ENCODE measurements around the gene MORC2.
A peak's percentile ranks its signal among the peaks of the same experiment; 100 is the strongest.

Gene MORC2

GRCh38 chr22:30921108-30921507, 47.5 kb downstream of the MORC2 start:
- no peak for DNase-seq (ENCODE audit: low read depth in 2 of 2)

GRCh38 chr22:30920407-30920806, 48.2 kb downstream of the MORC2 start:
- peak; percentile 7 to 18 for DNase-seq (ENCODE audit: low read depth in 2 of 2)

- no peak for DNase-seq (ENCODE audit: low read depth in 2 of 2)
Measured at GRCh38 chr22:30919973-30920372, 48.6 kb downstream of the MORC2 start.

GRCh38 chr22:30918761-30919160, 49.8 kb downstream of the MORC2 start:
- no peak for DNase-seq (ENCODE audit: low read depth in 2 of 2)

- DNase-seq (ENCODE audit: low read depth in 2 of 2): no peak
Measured at GRCh38 chr22:30910358-30910757, 58.2 kb downstream of the MORC2 start.

- no peak for DNase-seq (ENCODE audit: low read depth in 2 of 2)
Measured at GRCh38 chr22:30909306-30909705, 59.3 kb downstream of the MORC2 start.

GRCh38 chr22:30908051-30908461, 60.5 kb downstream of the MORC2 start:
- DNase-seq (ENCODE audit: low read depth in 2 of 2): no peak

GRCh38 chr22:30906946-30907345, 61.6 kb downstream of the MORC2 start:
- DNase-seq (ENCODE audit: low read depth in 2 of 2): no peak

- no peak for DNase-seq (ENCODE audit: low read depth in 2 of 2)
Measured at GRCh38 chr22:30906411-30906810, 62.2 kb downstream of the MORC2 start.

GRCh38 chr22:30905696-30906341, 62.8 kb downstream of the MORC2 start:
- DNase-seq (ENCODE audit: low read depth in 2 of 2): no peak

- no peak for DNase-seq (ENCODE audit: low read depth in 2 of 2)
Measured at GRCh38 chr22:30903876-30904460, 64.6 kb downstream of the MORC2 start.

GRCh38 chr22:30902496-30903357, 65.8 kb downstream of the MORC2 start:
- no peak for DNase-seq (ENCODE audit: low read depth in 2 of 2)

- DNase-seq (ENCODE audit: low read depth in 2 of 2): no peak
Measured at GRCh38 chr22:30894371-30894740, 74.2 kb downstream of the MORC2 start.

- no peak for DNase-seq (ENCODE audit: low read depth in 2 of 2)
Measured at GRCh38 chr22:30893434-30894370, 74.9 kb downstream of the MORC2 start.

- DNase-seq (ENCODE audit: low read depth in 2 of 2): no peak
Measured at GRCh38 chr22:30892731-30893221, 75.8 kb downstream of the MORC2 start.

GRCh38 chr22:30892286-30892685, 76.3 kb downstream of the MORC2 start:
- no peak for DNase-seq (ENCODE audit: low read depth in 2 of 2)

GRCh38 chr22:30891781-30892180, 76.8 kb downstream of the MORC2 start:
- no peak for DNase-seq (ENCODE audit: low read depth in 2 of 2)

GRCh38 chr22:30891443-30891755, 77.2 kb downstream of the MORC2 start:
- DNase-seq (ENCODE audit: low read depth in 2 of 2): no peak

GRCh38 chr22:30890686-30891442, 77.7 kb downstream of the MORC2 start:
- DNase-seq (ENCODE audit: low read depth in 2 of 2): no peak

GRCh38 chr22:30889996-30890480, 78.5 kb downstream of the MORC2 start:
- no peak for DNase-seq (ENCODE audit: low read depth in 2 of 2)

All from fibroblast of skin of left biceps (primary cell).